CD4-positive, CD25-positive, alpha-beta regulatory T cell (primary cell): ENCODE data around the gene GAD2. TPM values are rescaled to one million over a fixed set of nuclear protein-coding genes. Genes with fewer than 3 reads are reported as not detected.

ENCODE experiments used
- ATAC-seq, 2 donors: fragments of 150-1000 bp; cut with Tn5 transposase; one replicate each; pipeline ENCODE4 v1.10.0; 2021; ENCODE audit warnings: low read depth in 2 of 2, moderate number of reproducible peaks in 2 of 2, moderate library complexity in 1 of 2
- DNase-seq, 3 donors: peaks; one replicate each; pipeline versions ENCODE4 v3.0.0 to v3.0.0-alpha.2; 2012 to 2022; ENCODE audit warnings: mixed read lengths in 1 of 3
- H3K27ac ChIP-seq: one replicate; pipeline ENCODE4 v1.7.0; 2013; ENCODE audit warnings: mild to moderate bottlenecking, low read length; ENCODE audit not compliant: insufficient read depth, poor library complexity, severe bottlenecking
- H3K27me3 ChIP-seq: one replicate; pipeline ENCODE4 v1.7.0; 2013; ENCODE audit warnings: low read length; ENCODE audit not compliant: control insufficient read depth, insufficient read depth
- H3K36me3 ChIP-seq: one replicate; pipeline ENCODE4 v1.7.0; 2013; ENCODE audit warnings: mild to moderate bottlenecking, low read length, moderate library complexity; ENCODE audit not compliant: control insufficient read depth, insufficient read depth
- H3K4me1 ChIP-seq: 2 replicates; pipeline ENCODE4 v1.7.0; 2013; ENCODE audit warnings: mild to moderate bottlenecking, low read length; ENCODE audit not compliant: insufficient read depth, control insufficient read depth, poor library complexity, severe bottlenecking
- H3K4me3 ChIP-seq: one replicate; pipeline ENCODE4 v1.7.0; 2013; ENCODE audit warnings: low read depth, mild to moderate bottlenecking, low read length, moderate library complexity
- H3K9me3 ChIP-seq, 2 experiments: 1 replicate in 1 of 2; 2 replicates in 1 of 2; pipeline ENCODE4 v1.7.0; 2013; ENCODE audit warnings: low read length in 2 of 2, mild to moderate bottlenecking in 1 of 2, moderate library complexity in 1 of 2; ENCODE audit not compliant: control insufficient read depth in 2 of 2
- H3K27ac Mint-ChIP-seq, 3 donors: one replicate each; pipeline ENCODE4 v1.8.0; 2020 to 2022; ENCODE audit warnings: mild to moderate bottlenecking in 3 of 3, mixed read lengths in 3 of 3, moderate library complexity in 2 of 3
- H3K27me3 Mint-ChIP-seq: one replicate; pipeline ENCODE4 v1.8.0; 2022; ENCODE audit warnings: mild to moderate bottlenecking, mixed read lengths
- H3K36me3 Mint-ChIP-seq: one replicate; pipeline ENCODE4 v1.8.0; 2020; ENCODE audit warnings: mixed read lengths
- H3K4me1 Mint-ChIP-seq, 4 donors: one replicate each; pipeline ENCODE4 v1.8.0; 2020 to 2022; ENCODE audit warnings: mixed read lengths in 4 of 4, mild to moderate bottlenecking in 1 of 4
- H3K4me3 Mint-ChIP-seq, 4 donors: one replicate each; pipeline ENCODE4 v1.8.0; 2020 to 2022; ENCODE audit warnings: mild to moderate bottlenecking in 4 of 4, mixed read lengths in 4 of 4, moderate library complexity in 3 of 4
- H3K9me3 Mint-ChIP-seq, 7 donors: one replicate each; pipeline ENCODE4 v1.8.0; 2020 to 2022; ENCODE audit warnings: mixed read lengths in 7 of 7, mild to moderate bottlenecking in 3 of 7, moderate library complexity in 2 of 7
- polyA plus RNA-seq, 4 donors: library from polyadenylated mRNA; unstranded; fragments of 300-500 nt; fragmentation: Illumina TruSeq; gene quantifications; one replicate each; pipeline ENCODE4 v1.2.3, GENCODE V29; 2021
- total RNA-seq: library from RNA; stranded (reverse); gene quantifications from one replicate; pipeline ENCODE4 v1.2.3, GENCODE V29; 2022

Gene GAD2
- total and polyA plus RNA-seq, 5 donors from 2014 or later = not detected

DNA sequence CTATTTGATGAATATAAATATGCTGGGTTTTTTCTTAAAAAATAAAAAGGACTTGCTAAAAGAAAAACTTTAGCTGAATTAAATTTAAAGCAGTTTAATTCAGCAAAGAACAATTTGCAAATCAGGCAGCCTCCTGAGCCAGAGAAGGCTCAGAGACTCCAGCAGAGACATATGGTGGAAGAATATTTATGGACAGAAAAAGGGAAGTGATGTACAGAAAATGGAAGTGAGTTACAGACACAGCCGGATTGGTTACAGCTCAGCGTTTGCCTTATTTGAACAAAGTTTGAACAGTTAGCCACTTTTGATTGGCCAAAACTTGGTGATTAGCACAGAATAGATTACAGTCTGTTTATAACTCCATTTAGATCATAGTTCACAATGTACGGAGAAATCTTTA, 110.3 kb downstream of the GAD2 start:
- Mint-ChIP-seq H3K4me1 (peaks cover 0 to 4% (median 0%) of the 10 kb centered on the region in 4 donors), H3K27me3 (peaks cover 21% of the 10 kb centered on the region), H3K9me3 (peaks cover 0 to 3% (median 0%) of the 10 kb centered on the region in 7 donors), H3K27ac (no peak overlapping the region), H3K36me3 (no peaks in the 10 kb centered on the region), H3K4me3 (no peak overlapping the region)
- Histone ChIP-seq H3K27me3 (peaks cover 18% of the 10 kb centered on the region), H3K4me3 (no peak overlapping the region), H3K27ac (no peak overlapping the region), H3K36me3 (no peaks in the 10 kb centered on the region), H3K9me3 (no peaks in the 10 kb centered on the region), H3K4me1 (no peaks in the 10 kb centered on the region)
- DNase-seq (no peak), ATAC-seq (no peak)

DNA sequence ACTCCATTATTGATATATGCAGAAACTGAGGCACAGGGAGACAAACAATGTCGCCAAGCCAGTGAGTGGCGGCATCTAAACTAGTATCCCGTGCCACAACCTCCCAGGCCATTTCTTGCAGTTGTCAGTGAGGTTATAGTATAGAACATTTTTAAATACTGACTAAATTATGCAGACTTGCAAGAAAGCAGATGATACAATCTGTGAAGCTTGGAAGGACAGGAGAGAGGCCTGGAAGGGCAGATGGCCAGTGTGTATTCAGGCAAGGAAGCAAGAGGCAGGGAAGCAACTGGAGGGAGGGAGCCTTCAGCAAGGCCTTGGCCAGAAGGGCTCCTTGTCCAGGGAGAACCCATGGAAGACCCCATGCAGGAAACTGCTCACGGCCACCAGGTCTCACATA, 111.2 kb downstream of the GAD2 start:
- no peak for DNase-seq
- no peaks in the 10 kb centered on the region for H3K36me3 Mint-ChIP-seq
- H3K9me3 ChIP-seq = no peaks in the 10 kb centered on the region
- H3K9me3 Mint-ChIP-seq = peaks cover 0 to 3% (median 0%) of the 10 kb centered on the region in 7 donors
- H3K36me3 ChIP-seq = no peaks in the 10 kb centered on the region
- H3K4me1 ChIP-seq = no peaks in the 10 kb centered on the region
- no peak overlapping the region for H3K4me3 Mint-ChIP-seq
- no peak for ATAC-seq
- peaks cover 18% of the 10 kb centered on the region for H3K27me3 ChIP-seq
- peaks cover 21% of the 10 kb centered on the region for H3K27me3 Mint-ChIP-seq
- no peak overlapping the region for H3K4me3 ChIP-seq
- no peak overlapping the region for H3K27ac ChIP-seq
- no peak overlapping the region for H3K27ac Mint-ChIP-seq
- H3K4me1 Mint-ChIP-seq = peaks cover 0 to 4% (median 0%) of the 10 kb centered on the region in 4 donors

DNA sequence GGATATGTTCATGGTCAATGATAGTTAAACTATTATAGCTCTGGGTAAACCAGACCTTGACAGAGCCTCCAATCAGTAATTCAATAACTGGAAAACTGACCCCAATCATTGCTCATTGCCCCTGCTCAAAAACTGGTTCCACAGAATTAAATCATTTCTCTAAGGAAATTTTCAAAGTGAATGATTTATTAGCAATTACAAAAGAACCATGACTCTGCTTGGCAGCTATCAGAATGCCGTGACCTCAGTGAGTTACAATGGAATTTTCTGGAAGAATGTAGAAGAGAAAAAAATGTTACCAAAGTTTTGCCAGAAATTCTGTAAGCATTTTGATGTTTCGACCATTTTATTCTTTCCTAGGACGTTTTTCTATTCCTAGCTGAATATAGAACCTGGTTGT, 114.8 kb downstream of the GAD2 start:
- Histone ChIP-seq H3K4me1 (peaks cover 5% of the 10 kb centered on the region), H3K27me3 (peaks cover 17% of the 10 kb centered on the region), H3K36me3 (no peaks in the 10 kb centered on the region), H3K4me3 (no peak overlapping the region), H3K9me3 (peaks cover 9 to 10% of the 10 kb centered on the region in 2 experiments), H3K27ac (no peak overlapping the region)
- H3K4me3 Mint-ChIP-seq = no peak overlapping the region
- peaks cover 4% of the 10 kb centered on the region for H3K27me3 Mint-ChIP-seq
- no peak for DNase-seq
- H3K36me3 Mint-ChIP-seq = no peaks in the 10 kb centered on the region
- H3K9me3 Mint-ChIP-seq = peaks cover 0 to 7% (median 4%) of the 10 kb centered on the region in 7 donors
- H3K4me1 Mint-ChIP-seq = peaks cover 0 to 7% (median 5%) of the 10 kb centered on the region in 4 donors
- no peak overlapping the region for H3K27ac Mint-ChIP-seq
- no peak for ATAC-seq

DNA sequence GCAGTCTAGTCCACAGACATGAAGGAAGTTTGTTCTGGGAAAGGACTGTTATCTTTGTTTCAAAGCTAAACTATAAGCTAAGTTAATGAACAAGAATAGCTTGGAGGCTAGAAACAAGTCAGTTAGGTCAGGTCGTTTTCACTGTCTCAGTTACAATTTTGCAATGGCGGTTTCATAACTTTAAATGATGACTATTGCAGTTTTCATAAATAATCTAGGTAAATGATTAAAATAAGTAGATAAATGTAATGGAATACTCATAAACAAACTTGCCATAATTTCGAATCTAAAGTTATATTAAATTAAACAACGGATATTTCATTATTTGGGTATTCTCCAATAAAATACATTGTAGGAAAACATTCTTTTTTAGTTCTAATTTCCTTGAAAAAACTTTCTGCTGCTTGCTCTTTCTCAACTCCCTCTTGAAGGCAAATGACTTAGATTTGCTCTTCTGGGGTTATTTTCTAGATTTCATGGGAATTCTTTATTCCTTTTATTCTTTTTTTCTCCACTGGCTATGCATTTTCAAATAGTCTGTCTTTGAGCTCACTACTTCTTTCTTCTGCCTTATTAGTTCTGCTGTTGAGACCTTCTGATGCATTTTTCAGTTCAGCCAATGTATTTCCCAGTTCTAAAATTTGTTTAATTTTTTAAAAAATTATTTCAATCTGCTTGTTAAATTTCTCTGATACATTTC, 117.8 kb downstream of the GAD2 start:
- ATAC-seq (no peak), DNase-seq (no peak)
- peaks cover 12% of the 10 kb centered on the region for H3K27me3 ChIP-seq
- H3K4me3 ChIP-seq = no peak overlapping the region
- H3K4me3 Mint-ChIP-seq = peak overlapping the region in 1 of 4 donors; percentile 86
- no peak overlapping the region for H3K27ac Mint-ChIP-seq
- no peaks in the 10 kb centered on the region for H3K36me3 Mint-ChIP-seq
- peaks cover 9% of the 10 kb centered on the region for H3K27me3 Mint-ChIP-seq
- H3K36me3 ChIP-seq = no peaks in the 10 kb centered on the region
- H3K9me3 ChIP-seq = peaks cover 9 to 10% of the 10 kb centered on the region in 2 experiments
- H3K9me3 Mint-ChIP-seq = peaks cover 0 to 7% (median 4%) of the 10 kb centered on the region in 7 donors
- peaks cover 5% of the 10 kb centered on the region for H3K4me1 ChIP-seq
- H3K27ac ChIP-seq = no peak overlapping the region
- peaks cover 0 to 8% (median 5%) of the 10 kb centered on the region in 4 donors for H3K4me1 Mint-ChIP-seq

- peaks cover 0 to 8% (median 5%) of the 10 kb centered on the region in 4 donors for H3K4me1 Mint-ChIP-seq
- no peak overlapping the region for H3K27ac ChIP-seq
Measured at GRCh38 chr10:26334932-26335573, 118.5 kb downstream of the GAD2 start.

DNA sequence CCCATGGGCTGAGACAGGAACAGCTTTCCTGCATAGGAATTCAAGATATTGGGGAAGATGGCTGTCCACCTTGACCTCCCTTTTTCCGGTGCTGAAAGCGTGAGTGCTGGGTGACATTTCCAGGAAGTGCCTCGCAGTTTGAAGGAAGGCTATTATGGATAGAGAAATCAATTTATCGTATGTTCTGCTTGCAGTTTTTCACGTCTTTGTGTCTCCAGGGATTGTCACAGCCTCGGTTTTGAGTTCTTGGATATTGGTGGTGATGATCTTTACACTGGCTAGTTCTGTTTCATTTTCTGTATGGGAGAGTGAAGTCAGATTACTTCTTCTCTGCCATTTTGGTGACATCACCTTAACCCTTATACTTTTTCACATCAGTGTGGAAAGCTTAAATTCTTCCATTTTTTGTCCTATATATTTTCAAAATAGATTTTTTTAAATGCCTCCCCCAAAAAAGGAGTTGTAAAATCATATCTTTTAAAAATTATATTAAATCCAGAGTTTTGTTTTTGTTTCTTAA, 119.1 kb downstream of the GAD2 start:
- H3K27ac Mint-ChIP-seq = peak overlapping the region in 1 of 3 donors; percentile 71
- Histone ChIP-seq H3K9me3 (peaks cover 9 to 10% of the 10 kb centered on the region in 2 experiments), H3K36me3 (no peaks in the 10 kb centered on the region), H3K4me1 (peaks cover 5% of the 10 kb centered on the region), H3K4me3 (peak overlapping the region; percentile 71), H3K27ac (no peak overlapping the region), H3K27me3 (peaks cover 8% of the 10 kb centered on the region)
- peak in 1 of 2 donors; percentile 19 for ATAC-seq
- DNase-seq = peak in 1 of 3 donors; percentile 32
- peaks cover 0 to 7% (median 4%) of the 10 kb centered on the region in 7 donors for H3K9me3 Mint-ChIP-seq
- H3K36me3 Mint-ChIP-seq = no peaks in the 10 kb centered on the region
- peak overlapping the region; percentile 79 to 87 (median 85) for H3K4me3 Mint-ChIP-seq
- peaks cover 9% of the 10 kb centered on the region for H3K27me3 Mint-ChIP-seq
- peaks cover 0 to 8% (median 5%) of the 10 kb centered on the region in 4 donors for H3K4me1 Mint-ChIP-seq

More at GRCh38 chr10:26334932-26335573, 118.5 kb downstream of the GAD2 start:
- DNase-seq = peak; percentile 57 to 81 (median 74)
- ATAC-seq = peak; percentile 72 to 85
- peaks cover 5% of the 10 kb centered on the region for H3K4me1 ChIP-seq
- Mint-ChIP-seq H3K9me3 (peaks cover 0 to 7% (median 4%) of the 10 kb centered on the region in 7 donors), H3K27ac (peak overlapping the region in 1 of 3 donors; percentile 71), H3K36me3 (no peaks in the 10 kb centered on the region), H3K27me3 (peaks cover 9% of the 10 kb centered on the region), H3K4me3 (peak overlapping the region; percentile 79 to 87 (median 85))
- peaks cover 9 to 10% of the 10 kb centered on the region in 2 experiments for H3K9me3 ChIP-seq
- H3K36me3 ChIP-seq = no peaks in the 10 kb centered on the region
- peak overlapping the region; percentile 71 for H3K4me3 ChIP-seq
- H3K27me3 ChIP-seq = peaks cover 9% of the 10 kb centered on the region

DNA sequence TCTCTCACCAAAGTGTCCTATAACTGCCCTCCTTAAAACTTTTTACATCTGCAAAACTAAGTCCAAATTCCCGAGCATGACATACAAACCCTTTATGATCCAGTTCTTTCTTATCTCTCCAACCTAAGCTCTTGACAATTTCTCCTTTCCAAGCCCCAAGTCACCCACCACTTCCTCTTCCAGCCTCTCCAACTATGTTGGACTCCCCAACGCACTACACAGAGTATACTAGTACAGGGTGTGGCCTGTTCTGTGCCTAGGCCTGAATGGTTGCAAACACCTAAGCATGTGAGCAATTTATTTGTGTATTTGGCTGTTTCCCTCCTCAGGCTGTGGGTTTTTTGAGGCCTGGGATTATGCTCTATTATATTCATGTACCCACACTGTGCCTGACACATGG, 120.4 kb downstream of the GAD2 start:
- peak overlapping the region in 1 of 4 donors; percentile 16 for H3K4me3 Mint-ChIP-seq

More for the DNA sequence above, 120.4 kb downstream of the GAD2 start:
- Mint-ChIP-seq H3K4me1 (peaks cover 0 to 8% (median 5%) of the 10 kb centered on the region in 4 donors), H3K27ac (peak overlapping the region in 2 of 3 donors; percentile 11 to 24), H3K9me3 (peaks cover 0 to 7% (median 4%) of the 10 kb centered on the region in 7 donors), H3K27me3 (peaks cover 16% of the 10 kb centered on the region), H3K36me3 (no peaks in the 10 kb centered on the region)
- Histone ChIP-seq H3K36me3 (no peaks in the 10 kb centered on the region), H3K27ac (no peak overlapping the region), H3K9me3 (peaks cover 9 to 10% of the 10 kb centered on the region in 2 experiments), H3K27me3 (peaks cover 4% of the 10 kb centered on the region), H3K4me3 (no peak overlapping the region), H3K4me1 (peaks cover 5% of the 10 kb centered on the region)
- no peak for ATAC-seq
- no peak for DNase-seq
